DOHH2 (cell line): ENCODE measurements around the gene CYB5R3.

ENCODE experiments used
- CTCF ChIP-seq: fragments of 200-600 bp; sonication (generic); IDR thresholded peaks from one replicate; pipeline ENCODE4 v1.5.1; 2014; ENCODE audit warnings: antibody characterized with exemption, mild to moderate bottlenecking, low read depth, low read length; ENCODE audit not compliant: poor library complexity, severe bottlenecking
- EZH2phosphoT487 ChIP-seq: fragments of 200-600 bp; sonication (generic); IDR thresholded peaks from 2 replicates; pipeline ENCODE4 v1.6.1; 2017; ENCODE audit warnings: borderline replicate concordance, mild to moderate bottlenecking, antibody characterized with exemption, low read length, moderate library complexity, mixed read lengths

- no peak for TF ChIP-seq CTCF
- TF ChIP-seq EZH2phosphoT487, result no peak
These were observed 67.2 kb downstream of the CYB5R3 start for GRCh38 chr22:42581762-42582716.
